Effector memory CD4-positive, alpha-beta T cell (primary cell): ENCODE results near the gene TLE6.
"Not testable (repeated sequence)": the region's sequence is repeated elsewhere in the genome, so short reads cannot be mapped to it uniquely, and the experiment has no call there.

ENCODE experiments used
- DNase-seq, 3 donors: peaks; one replicate each; pipeline ENCODE4 v3.0.0-alpha.2; 2020
- H3K27ac ChIP-seq: 2 replicates; pipeline ENCODE4 v1.7.0; 2013; ENCODE audit warnings: mild to moderate bottlenecking, low read length, moderate library complexity; ENCODE audit not compliant: insufficient read depth, poor library complexity, severe bottlenecking
- H3K27me3 ChIP-seq: replicated peaks from 2 replicates; pipeline ENCODE4 v1.7.0; 2013; ENCODE audit warnings: mild to moderate bottlenecking, low read length; ENCODE audit not compliant: insufficient read depth, control insufficient read depth, poor library complexity, severe bottlenecking
- H3K36me3 ChIP-seq: 2 replicates; pipeline ENCODE4 v1.7.0; 2013; ENCODE audit warnings: mild to moderate bottlenecking, low read length, moderate library complexity; ENCODE audit not compliant: control insufficient read depth, insufficient read depth
- H3K4me1 ChIP-seq: 2 replicates; pipeline ENCODE4 v1.7.0; 2013; ENCODE audit warnings: low read length, mild to moderate bottlenecking; ENCODE audit not compliant: control insufficient read depth, insufficient read depth, poor library complexity, severe bottlenecking
- H3K4me3 ChIP-seq: 2 replicates; pipeline ENCODE4 v1.7.0; 2013; ENCODE audit warnings: low read length, low read depth, mild to moderate bottlenecking; ENCODE audit not compliant: insufficient read depth, poor library complexity, severe bottlenecking
- H3K9me3 ChIP-seq: 2 replicates; pipeline ENCODE4 v1.7.0; 2013; ENCODE audit warnings: mild to moderate bottlenecking, low read length, moderate library complexity; ENCODE audit not compliant: control insufficient read depth

The TLE6 gene

GRCh38 chr19:2952953-2953481 lies 24.3 kb upstream of the TLE6 start:
- Histone ChIP-seq H3K27me3 (no peaks in the 10 kb centered on the region), H3K4me1 (peaks cover 8% of the 10 kb centered on the region), H3K36me3 (no peaks in the 10 kb centered on the region), H3K9me3 (no peaks in the 10 kb centered on the region), H3K4me3 (no peak overlapping the region), H3K27ac (no peak overlapping the region)
- no peak for DNase-seq

- Histone ChIP-seq H3K36me3 (no peaks in the 10 kb centered on the region), H3K27ac (no peak overlapping the region), H3K4me3 (no peak overlapping the region), H3K27me3 (no peaks in the 10 kb centered on the region), H3K4me1 (no peaks in the 10 kb centered on the region), H3K9me3 (no peaks in the 10 kb centered on the region)
- no peak for DNase-seq
Observed at GRCh38 chr19:2957160-2957559, 20.2 kb upstream of the TLE6 start.

- H3K27me3 ChIP-seq = no peaks in the 10 kb centered on the region
- no peak overlapping the region for H3K4me3 ChIP-seq
- H3K9me3 ChIP-seq = no peaks in the 10 kb centered on the region
- H3K27ac ChIP-seq = no peak overlapping the region
- no peak for DNase-seq
- H3K36me3 ChIP-seq = no peaks in the 10 kb centered on the region
- no peaks in the 10 kb centered on the region for H3K4me1 ChIP-seq
Observed at GRCh38 chr19:2960120-2960519, 17.2 kb upstream of the TLE6 start.

- H3K27me3 ChIP-seq = no peaks in the 10 kb centered on the region
- no peak overlapping the region for H3K27ac ChIP-seq
- peak in 2 of 3 donors; percentile 4 to 52 for DNase-seq
- H3K4me3 ChIP-seq = no peak overlapping the region
- H3K4me1 ChIP-seq = no peaks in the 10 kb centered on the region
- H3K36me3 ChIP-seq = no peaks in the 10 kb centered on the region
- H3K9me3 ChIP-seq = no peaks in the 10 kb centered on the region
Observed at GRCh38 chr19:2962018-2962670, 15.2 kb upstream of the TLE6 start.

- Histone ChIP-seq H3K36me3 (no peaks in the 10 kb centered on the region), H3K9me3 (no peaks in the 10 kb centered on the region)
Observed at GRCh38 chr19:2963122-2963521, 14.2 kb upstream of the TLE6 start.

GRCh38 chr19:2963631-2964030 lies 13.7 kb upstream of the TLE6 start:
- not testable (repeated sequence) for H3K9me3 ChIP-seq, H3K27ac ChIP-seq, H3K4me3 ChIP-seq, H3K4me1 ChIP-seq, H3K27me3 ChIP-seq, DNase-seq, H3K36me3 ChIP-seq

More at GRCh38 chr19:2963122-2963521, 14.2 kb upstream of the TLE6 start:
- DNase-seq = no peak
- no peaks in the 10 kb centered on the region for H3K4me1 ChIP-seq
- H3K27ac ChIP-seq = no peak overlapping the region
- no peak overlapping the region for H3K4me3 ChIP-seq
- no peaks in the 10 kb centered on the region for H3K27me3 ChIP-seq

GRCh38 chr19:2964874-2965273 lies 12.5 kb upstream of the TLE6 start:
- Histone ChIP-seq H3K9me3 (no peaks in the 10 kb centered on the region), H3K36me3 (no peaks in the 10 kb centered on the region), H3K27ac (no peak overlapping the region), H3K4me1 (no peaks in the 10 kb centered on the region), H3K27me3 (no peaks in the 10 kb centered on the region), H3K4me3 (no peak overlapping the region)
- no peak for DNase-seq

- no peak overlapping the region for H3K27ac ChIP-seq
- H3K4me3 ChIP-seq = no peak overlapping the region
- H3K9me3 ChIP-seq = no peaks in the 10 kb centered on the region
- no peaks in the 10 kb centered on the region for H3K4me1 ChIP-seq
- H3K36me3 ChIP-seq = no peaks in the 10 kb centered on the region
- no peak for DNase-seq
- no peaks in the 10 kb centered on the region for H3K27me3 ChIP-seq
Observed at GRCh38 chr19:2967972-2968371, 9.4 kb upstream of the TLE6 start.

- Histone ChIP-seq H3K4me3 (no peak overlapping the region), H3K9me3 (no peaks in the 10 kb centered on the region), H3K36me3 (no peaks in the 10 kb centered on the region), H3K27ac (no peak overlapping the region), H3K27me3 (no peaks in the 10 kb centered on the region), H3K4me1 (no peaks in the 10 kb centered on the region)
- no peak for DNase-seq
Observed at GRCh38 chr19:2969104-2969504, 8.3 kb upstream of the TLE6 start.

- Histone ChIP-seq H3K4me3 (no peak overlapping the region), H3K27ac (no peak overlapping the region), H3K9me3 (no peaks in the 10 kb centered on the region), H3K36me3 (no peaks in the 10 kb centered on the region), H3K27me3 (no peaks in the 10 kb centered on the region), H3K4me1 (peaks cover 4% of the 10 kb centered on the region)
- DNase-seq = no peak
Observed at GRCh38 chr19:2970201-2970835, 7.0 kb upstream of the TLE6 start.
